Prostate gland (tissue), 2 donors: ENCODE results near the gene NCAM1.

Experiments used
- POLR2A ChIP-seq: fragments of 450-650 bp; IDR thresholded peaks from one replicate; pipeline ENCODE4 v1.6.1; 2016; ENCODE audit warnings: antibody characterized with exemption, mild to moderate bottlenecking
- POLR2AphosphoS5 ChIP-seq: sonication (generic); formaldehyde crosslinking; IDR thresholded peaks from one replicate; pipeline ENCODE4 v1.6.1; 2017; ENCODE audit warnings: antibody characterized with exemption
- TF ChIP-seq, protein P1 (sequence below), 4 experiments: fragments of 200-600 bp in 2 of 4; fragments of 450-650 bp in 2 of 4; sonication (generic) in 2 of 4; IDR thresholded peaks; 1 replicate in 3 of 4; 2 replicates in 1 of 4; pipeline ENCODE4 v1.5.1; 2016 to 2019; ENCODE audit warnings: antibody characterized with exemption in 4 of 4, mild to moderate bottlenecking in 2 of 4, moderate library complexity in 2 of 4

DNA sequence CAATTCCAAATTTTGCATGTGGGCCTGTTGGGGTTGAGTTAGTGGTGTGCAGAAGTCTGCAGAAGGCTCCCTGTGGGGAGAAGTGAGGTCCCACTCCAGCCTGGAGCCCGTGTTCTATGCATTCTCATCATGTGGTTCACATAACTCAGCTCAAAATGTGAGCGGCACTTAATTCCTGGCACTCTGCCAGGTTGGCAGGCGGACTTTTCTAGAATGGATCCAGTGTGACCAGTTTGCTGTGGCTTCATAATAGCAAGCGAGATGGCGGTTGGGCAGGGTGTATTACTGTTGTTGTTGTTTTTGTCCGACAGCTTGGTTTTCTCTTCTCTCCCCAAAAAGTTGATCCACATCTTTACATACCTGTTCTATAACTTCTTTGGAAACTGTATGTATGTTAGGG, 206.4 kb downstream of the NCAM1 start:
- TF ChIP-seq POLR2AphosphoS5 (no peak), POLR2A (no peak)
- TF ChIP-seq, protein P1, sequence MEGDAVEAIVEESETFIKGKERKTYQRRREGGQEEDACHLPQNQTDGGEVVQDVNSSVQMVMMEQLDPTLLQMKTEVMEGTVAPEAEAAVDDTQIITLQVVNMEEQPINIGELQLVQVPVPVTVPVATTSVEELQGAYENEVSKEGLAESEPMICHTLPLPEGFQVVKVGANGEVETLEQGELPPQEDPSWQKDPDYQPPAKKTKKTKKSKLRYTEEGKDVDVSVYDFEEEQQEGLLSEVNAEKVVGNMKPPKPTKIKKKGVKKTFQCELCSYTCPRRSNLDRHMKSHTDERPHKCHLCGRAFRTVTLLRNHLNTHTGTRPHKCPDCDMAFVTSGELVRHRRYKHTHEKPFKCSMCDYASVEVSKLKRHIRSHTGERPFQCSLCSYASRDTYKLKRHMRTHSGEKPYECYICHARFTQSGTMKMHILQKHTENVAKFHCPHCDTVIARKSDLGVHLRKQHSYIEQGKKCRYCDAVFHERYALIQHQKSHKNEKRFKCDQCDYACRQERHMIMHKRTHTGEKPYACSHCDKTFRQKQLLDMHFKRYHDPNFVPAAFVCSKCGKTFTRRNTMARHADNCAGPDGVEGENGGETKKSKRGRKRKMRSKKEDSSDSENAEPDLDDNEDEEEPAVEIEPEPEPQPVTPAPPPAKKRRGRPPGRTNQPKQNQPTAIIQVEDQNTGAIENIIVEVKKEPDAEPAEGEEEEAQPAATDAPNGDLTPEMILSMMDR (IDR thresholded peaks at IDR 0.05), result no peak
